Activated CD4-positive, alpha-beta memory T cell treated with anti-CD3 and anti-CD28 coated beads, Interleukin-2, amount 10 ng/mL, durations not matched to agents 7 days and 5 days (primary cell): ENCODE measurements around the gene LDLRAD3. TPM values are rescaled to one million over a fixed set of nuclear protein-coding genes. Genes with fewer than 3 reads are reported as not detected.

Experiments used
- CTCF ChIA-PET: fragments of 350-600 bp; sonication (Branson Sonifier 250); formaldehyde crosslinking; loops from one replicate; lab custom pipeline; 2021; ENCODE audit warnings: antibody characterized with exemption, inconsistent platforms; lab: Charles Lee
- POLR2A ChIA-PET: fragments of 350-600 bp; sonication (Branson Sonifier 250); formaldehyde crosslinking; loops from one replicate; lab custom pipeline; 2021; ENCODE audit warnings: antibody characterized with exemption; lab: Charles Lee
- DNase-seq: peaks from one replicate; pipeline ENCODE4 v3.0.0-alpha.2; 2020
- H3K27ac Mint-ChIP-seq: one replicate; pipeline ENCODE4 v1.8.0; 2021; ENCODE audit warnings: mild to moderate bottlenecking, mixed read lengths
- H3K27me3 Mint-ChIP-seq: one replicate; pipeline ENCODE4 v1.8.0; 2021; ENCODE audit warnings: mixed read lengths
- H3K36me3 Mint-ChIP-seq: one replicate; pipeline ENCODE4 v1.8.0; 2021; ENCODE audit warnings: low read depth, mixed read lengths
- H3K4me1 Mint-ChIP-seq: one replicate; pipeline ENCODE4 v1.8.0; 2021; ENCODE audit warnings: mixed read lengths
- H3K4me3 Mint-ChIP-seq: one replicate; pipeline ENCODE4 v1.8.0; 2021; ENCODE audit warnings: mild to moderate bottlenecking, mixed read lengths
- H3K9me3 Mint-ChIP-seq: one replicate; pipeline ENCODE4 v1.8.0; 2021; ENCODE audit warnings: mixed read lengths
- total RNA-seq, 2 experiments: library from RNA; stranded (reverse); gene quantifications; one replicate each; pipeline ENCODE4 v1.2.3, GENCODE V29; 2021

The LDLRAD3 gene
- total RNA-seq, 2 experiments from 2014 or later: not detected

DNA sequence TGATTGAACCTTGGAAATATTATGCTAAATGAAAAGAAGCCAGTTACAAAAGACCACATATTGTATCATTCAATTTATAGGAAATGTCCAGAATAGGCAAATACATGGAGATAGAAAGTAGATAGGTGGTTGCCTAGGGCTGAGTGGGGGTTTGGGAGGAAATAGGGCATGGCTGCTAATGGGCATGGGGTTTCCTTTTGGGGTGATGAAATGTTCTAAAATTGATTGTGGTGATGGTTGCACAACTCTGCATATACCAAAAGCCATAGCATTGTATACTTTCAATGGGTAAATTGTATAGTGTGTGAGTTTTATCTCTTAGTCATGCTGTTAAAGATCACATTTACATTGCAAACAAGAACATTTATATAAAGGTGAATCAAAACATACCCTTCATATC is 48.7 kb downstream of the LDLRAD3 start:
- CTCF ChIA-PET: no interaction called here
- DNase-seq: no peak
- POLR2A ChIA-PET: no interaction called here
- Mint-ChIP-seq H3K27ac (no peak overlapping the region), H3K27me3 (peaks cover 5% of the 10 kb centered on the region), H3K9me3 (no peaks in the 10 kb centered on the region), H3K4me1 (peaks cover 1% of the 10 kb centered on the region), H3K36me3 (no peaks in the 10 kb centered on the region), H3K4me3 (no peak overlapping the region)

DNA sequence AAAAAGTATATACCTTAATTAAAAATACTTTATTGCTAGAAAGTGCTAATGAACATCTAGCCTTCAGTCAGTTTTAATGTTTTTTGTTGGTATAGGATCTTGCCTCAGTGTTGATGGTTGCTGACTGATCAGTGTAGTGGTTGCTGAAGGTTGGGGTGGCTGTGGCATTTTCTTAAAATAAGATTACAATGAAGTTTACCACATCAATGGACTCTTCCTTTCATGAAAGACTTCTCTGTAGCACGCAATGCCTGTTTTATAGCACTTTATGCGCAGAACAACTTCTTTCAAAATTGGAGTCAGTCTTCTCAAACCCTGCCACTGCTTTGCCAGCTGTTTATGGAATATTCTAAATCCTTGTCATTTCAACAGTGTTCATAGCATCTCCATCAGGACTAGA is 50.6 kb downstream of the LDLRAD3 start:
- CTCF ChIA-PET: no interaction called here
- DNase-seq: no peak
- H3K27ac Mint-ChIP-seq: no peak overlapping the region

DNA sequence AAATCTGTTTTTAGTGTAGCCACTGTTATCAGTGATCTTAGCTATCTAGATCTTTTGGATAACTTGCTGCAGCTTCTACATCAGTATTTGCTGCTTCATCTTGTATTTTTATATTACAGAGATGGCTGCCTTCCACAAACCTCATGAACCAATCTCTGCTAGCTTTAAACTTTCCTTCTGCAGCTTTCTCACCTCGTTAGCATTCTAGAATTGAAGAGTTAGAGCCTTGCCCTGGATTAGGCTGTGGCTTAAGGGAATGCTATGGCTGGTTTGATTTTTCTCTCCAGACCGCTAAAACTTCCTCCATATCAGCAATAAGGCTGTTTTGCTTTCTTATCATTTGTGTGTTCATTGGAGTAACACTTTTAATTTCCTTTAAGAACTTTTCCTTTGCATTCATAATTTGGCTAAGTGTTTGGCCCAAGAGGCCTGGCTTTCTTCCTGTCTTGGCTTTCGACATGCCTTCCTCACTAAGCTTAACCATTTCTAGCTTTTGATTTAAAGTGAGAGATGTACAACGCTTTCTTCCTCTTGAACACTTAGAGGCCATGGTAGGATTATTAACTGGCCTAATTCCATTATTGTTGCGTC is 51.9 kb downstream of the LDLRAD3 start:
- ChIA-PET CTCF (no interaction called here), POLR2A (no interaction called here)
- H3K36me3 Mint-ChIP-seq: no peaks in the 10 kb centered on the region
- H3K27me3 Mint-ChIP-seq: peaks cover 1% of the 10 kb centered on the region
- H3K4me3 Mint-ChIP-seq: no peak overlapping the region
- H3K27ac Mint-ChIP-seq: no peak overlapping the region
- peaks cover 1% of the 10 kb centered on the region for H3K4me1 Mint-ChIP-seq
- no peak for DNase-seq
- H3K9me3 Mint-ChIP-seq: no peaks in the 10 kb centered on the region

More for the DNA sequence above, 50.6 kb downstream of the LDLRAD3 start:
- POLR2A ChIA-PET: no interaction called here
- Mint-ChIP-seq H3K4me3 (no peak overlapping the region), H3K27me3 (peaks cover 5% of the 10 kb centered on the region), H3K9me3 (no peaks in the 10 kb centered on the region), H3K4me1 (peaks cover 1% of the 10 kb centered on the region), H3K36me3 (no peaks in the 10 kb centered on the region)

DNA sequence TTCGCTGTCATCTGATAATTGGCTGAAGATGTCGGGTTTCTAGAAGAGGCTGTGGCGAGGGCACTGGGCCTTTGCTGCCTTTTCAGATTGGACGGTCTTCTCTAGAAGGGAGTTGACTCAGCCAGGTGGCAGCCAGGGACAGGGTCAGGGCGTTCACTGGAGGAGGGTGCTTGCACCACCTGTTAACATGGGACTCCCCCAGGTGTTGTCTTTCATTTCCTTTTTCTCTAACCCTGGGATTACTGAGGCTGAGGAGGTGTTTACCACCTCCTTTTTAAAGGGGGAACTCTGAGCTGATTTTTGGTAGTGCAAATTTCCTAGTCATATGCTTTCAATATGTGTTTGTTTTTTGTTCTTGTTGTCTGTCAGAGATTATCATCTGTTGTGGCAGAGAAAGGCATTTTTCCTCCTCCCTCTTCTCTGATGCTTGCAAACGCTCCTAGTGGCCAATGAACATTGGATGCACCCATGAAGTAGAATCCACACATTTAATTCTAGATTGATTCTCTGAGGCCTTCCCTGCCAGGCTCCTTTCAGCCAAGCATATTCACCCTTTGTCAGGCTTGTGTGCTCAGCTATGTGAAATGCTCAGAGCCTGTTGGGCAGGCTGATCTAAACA is 54.1 kb downstream of the LDLRAD3 start:
- H3K36me3 Mint-ChIP-seq: no peaks in the 10 kb centered on the region
- CTCF ChIA-PET: no interaction called here
- H3K9me3 Mint-ChIP-seq: no peaks in the 10 kb centered on the region
- H3K4me3 Mint-ChIP-seq: no peak overlapping the region
- DNase-seq: no peak
- POLR2A ChIA-PET: no interaction called here
- H3K27me3 Mint-ChIP-seq: peaks cover 1% of the 10 kb centered on the region
- H3K4me1 Mint-ChIP-seq: peaks cover 1% of the 10 kb centered on the region
- H3K27ac Mint-ChIP-seq: no peak overlapping the region

DNA sequence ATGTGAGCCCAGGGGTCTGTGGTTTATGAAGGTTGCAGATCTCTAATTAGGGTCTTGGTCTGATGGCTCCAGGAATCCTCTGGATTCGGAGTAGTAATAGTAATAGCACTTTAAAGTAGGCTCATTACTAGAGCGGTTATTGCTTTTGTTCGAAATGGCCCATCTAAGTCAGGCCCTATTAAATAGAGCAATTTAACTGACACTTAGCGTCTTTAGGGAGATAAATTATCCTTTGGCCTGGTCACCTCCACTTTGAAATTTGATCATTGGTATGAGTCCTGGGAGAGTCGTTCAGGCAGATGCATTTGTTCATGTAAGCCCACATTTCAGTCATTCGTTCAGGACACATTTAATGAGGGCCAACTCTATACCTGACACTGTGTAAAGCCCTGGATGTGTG is 54.8 kb downstream of the LDLRAD3 start:
- peaks cover 1% of the 10 kb centered on the region for H3K27me3 Mint-ChIP-seq
- ChIA-PET CTCF (no interaction called here), POLR2A (no interaction called here)
- no peaks in the 10 kb centered on the region for H3K9me3 Mint-ChIP-seq
- no peak overlapping the region for H3K4me3 Mint-ChIP-seq
- H3K27ac Mint-ChIP-seq: no peak overlapping the region
- DNase-seq: no peak
- H3K36me3 Mint-ChIP-seq: no peaks in the 10 kb centered on the region
- H3K4me1 Mint-ChIP-seq: peaks cover 1% of the 10 kb centered on the region

DNA sequence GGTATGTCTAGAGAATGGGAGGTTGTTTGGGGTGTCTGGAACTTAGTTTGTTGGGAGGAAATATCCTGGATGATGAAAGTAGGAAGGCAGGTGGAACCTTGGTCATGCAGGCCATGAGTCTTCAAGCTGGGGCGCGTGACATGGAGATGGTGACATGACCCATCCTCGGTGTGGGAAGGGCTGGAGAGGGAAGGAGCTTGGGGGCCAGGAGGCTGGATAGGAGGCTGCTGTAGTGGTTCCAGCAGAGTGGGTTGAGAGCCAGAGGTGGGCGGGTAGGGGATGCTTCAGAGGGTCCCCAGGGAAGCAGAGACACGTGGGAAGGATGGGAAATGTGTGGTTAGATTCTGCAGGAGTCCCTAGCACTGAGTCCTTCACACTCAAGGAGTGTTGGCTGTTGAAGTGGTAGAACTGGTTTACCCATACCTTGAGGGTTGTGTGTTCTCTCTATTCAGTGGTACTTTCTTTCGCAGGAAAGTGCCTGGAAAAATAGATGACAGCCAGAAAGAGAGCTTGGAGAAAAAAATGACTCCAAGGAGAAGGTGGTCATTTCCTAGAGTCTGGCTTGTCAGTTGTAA is 56.8 kb downstream of the LDLRAD3 start:
- Mint-ChIP-seq H3K36me3 (no peaks in the 10 kb centered on the region), H3K27me3 (no peaks in the 10 kb centered on the region), H3K4me3 (no peak overlapping the region), H3K9me3 (no peaks in the 10 kb centered on the region), H3K27ac (no peak overlapping the region), H3K4me1 (no peaks in the 10 kb centered on the region)
- CTCF ChIA-PET: no interaction called here
- POLR2A ChIA-PET: no interaction called here
- DNase-seq: no peak

DNA sequence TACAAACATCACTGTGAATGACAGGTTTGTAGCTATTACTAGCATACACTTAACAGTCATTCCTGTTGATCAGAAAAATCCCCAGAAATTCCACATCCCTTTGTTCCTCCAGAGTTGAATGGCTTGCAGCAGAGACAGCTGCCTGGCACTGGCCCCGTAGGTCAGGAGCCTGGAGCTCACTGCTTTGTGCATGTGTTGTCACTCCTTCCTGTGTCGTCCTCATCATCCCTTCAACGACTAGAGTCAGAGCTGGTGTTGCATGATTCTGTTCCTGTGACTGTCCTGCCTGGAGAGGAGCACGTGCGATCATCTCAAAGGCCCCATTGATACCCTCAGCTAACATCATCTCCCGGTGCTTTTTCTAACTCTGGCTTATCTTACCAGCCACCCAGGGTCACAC is 58.3 kb downstream of the LDLRAD3 start:
- no peak overlapping the region for H3K4me3 Mint-ChIP-seq
- H3K4me1 Mint-ChIP-seq: no peaks in the 10 kb centered on the region
- no peaks in the 10 kb centered on the region for H3K36me3 Mint-ChIP-seq
- ChIA-PET POLR2A (no interaction called here), CTCF (interaction anchor here (1.5 kb wide), 1 partner anchor 180 kb away, joined by 4 read pairs; no protein-coding TSS in a partner anchor)
- no peak for DNase-seq
- no peaks in the 10 kb centered on the region for H3K27me3 Mint-ChIP-seq
- no peak overlapping the region for H3K27ac Mint-ChIP-seq
- H3K9me3 Mint-ChIP-seq: no peaks in the 10 kb centered on the region

DNA sequence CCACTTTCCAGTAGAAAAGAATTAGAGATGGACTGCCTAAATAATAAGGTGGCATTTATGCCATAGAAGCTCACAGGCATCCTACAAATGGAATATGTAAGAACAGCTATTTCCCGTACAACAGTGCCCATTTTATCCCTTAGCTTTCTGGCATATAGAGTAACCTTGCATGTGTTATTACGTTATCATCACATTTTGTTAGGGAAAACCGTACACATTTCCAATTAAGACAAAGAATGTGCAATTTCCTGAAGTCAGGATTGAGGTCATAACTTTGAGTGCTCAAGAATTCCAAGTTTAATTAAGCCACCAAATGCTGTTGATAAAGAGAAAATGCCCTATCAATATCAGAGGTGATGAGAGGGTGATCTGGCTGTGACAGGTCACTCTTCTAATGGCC is 58.9 kb downstream of the LDLRAD3 start:
- POLR2A ChIA-PET: no interaction called here

DNA sequence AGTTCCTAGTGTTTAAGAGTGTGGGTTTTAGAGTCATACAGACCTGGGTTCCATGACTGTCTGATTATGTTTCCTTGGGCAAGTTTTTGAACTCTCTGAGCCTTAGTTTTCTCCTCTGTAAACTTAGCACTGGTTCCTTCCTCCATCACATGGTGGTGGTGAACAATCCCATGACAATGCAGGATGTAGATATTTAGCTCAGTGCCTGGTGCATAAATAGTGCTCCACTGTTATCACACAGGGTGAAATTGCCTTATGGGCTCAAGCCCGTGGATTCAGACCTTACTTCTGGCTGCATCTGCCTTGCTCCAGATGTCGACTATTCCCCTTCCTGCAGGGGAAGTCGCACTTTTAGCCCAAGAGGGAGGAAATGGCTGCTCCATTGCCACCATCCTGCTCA is 62.7 kb downstream of the LDLRAD3 start:
- H3K4me1 Mint-ChIP-seq: no peaks in the 10 kb centered on the region
- H3K36me3 Mint-ChIP-seq: no peaks in the 10 kb centered on the region
- ChIA-PET CTCF (no interaction called here), POLR2A (no interaction called here)
- H3K27ac Mint-ChIP-seq: no peak overlapping the region
- no peak for DNase-seq
- no peaks in the 10 kb centered on the region for H3K27me3 Mint-ChIP-seq
- no peak overlapping the region for H3K4me3 Mint-ChIP-seq
- no peaks in the 10 kb centered on the region for H3K9me3 Mint-ChIP-seq

More for the DNA sequence above, 58.9 kb downstream of the LDLRAD3 start:
- H3K27ac Mint-ChIP-seq: no peak overlapping the region
- no peak overlapping the region for H3K4me3 Mint-ChIP-seq
- H3K36me3 Mint-ChIP-seq: no peaks in the 10 kb centered on the region
- no peaks in the 10 kb centered on the region for H3K27me3 Mint-ChIP-seq
- H3K9me3 Mint-ChIP-seq: no peaks in the 10 kb centered on the region
- no peak for DNase-seq
- H3K4me1 Mint-ChIP-seq: no peaks in the 10 kb centered on the region
- CTCF ChIA-PET: interaction anchor here (1.5 kb wide), 1 partner anchor 181 kb away, joined by 4 read pairs; no protein-coding TSS in a partner anchor

DNA sequence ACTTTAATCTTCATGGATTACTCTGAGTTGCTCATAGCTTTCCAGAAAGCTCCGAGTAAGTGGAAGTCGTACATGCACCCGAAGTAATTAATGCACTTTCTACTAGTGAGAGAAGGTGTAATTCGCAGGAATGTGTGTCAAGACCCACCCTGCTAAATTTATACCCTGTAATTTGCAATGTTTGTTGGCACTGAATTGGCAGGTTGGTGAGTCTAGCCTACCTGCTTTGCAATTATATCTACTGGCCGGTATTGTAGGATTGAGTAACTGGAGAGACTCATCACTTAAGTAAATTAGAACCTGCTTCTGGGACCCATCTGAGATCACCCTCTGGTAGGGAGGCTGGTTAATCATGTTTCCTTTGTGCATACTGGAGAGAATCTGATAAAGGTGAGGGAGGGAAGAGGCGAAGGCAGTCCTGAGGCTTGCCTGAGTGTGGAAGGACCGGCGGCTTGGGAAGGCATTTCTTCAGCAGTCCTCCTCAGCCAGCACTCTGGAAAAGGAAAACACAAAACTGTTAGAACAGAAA is 63.3 kb downstream of the LDLRAD3 start:
- DNase-seq: no peak
- H3K4me1 Mint-ChIP-seq: no peaks in the 10 kb centered on the region
- H3K36me3 Mint-ChIP-seq: no peaks in the 10 kb centered on the region
- no peaks in the 10 kb centered on the region for H3K9me3 Mint-ChIP-seq
- no peak overlapping the region for H3K27ac Mint-ChIP-seq
- H3K4me3 Mint-ChIP-seq: no peak overlapping the region
- CTCF ChIA-PET: no interaction called here
- POLR2A ChIA-PET: no interaction called here
- H3K27me3 Mint-ChIP-seq: no peaks in the 10 kb centered on the region

DNA sequence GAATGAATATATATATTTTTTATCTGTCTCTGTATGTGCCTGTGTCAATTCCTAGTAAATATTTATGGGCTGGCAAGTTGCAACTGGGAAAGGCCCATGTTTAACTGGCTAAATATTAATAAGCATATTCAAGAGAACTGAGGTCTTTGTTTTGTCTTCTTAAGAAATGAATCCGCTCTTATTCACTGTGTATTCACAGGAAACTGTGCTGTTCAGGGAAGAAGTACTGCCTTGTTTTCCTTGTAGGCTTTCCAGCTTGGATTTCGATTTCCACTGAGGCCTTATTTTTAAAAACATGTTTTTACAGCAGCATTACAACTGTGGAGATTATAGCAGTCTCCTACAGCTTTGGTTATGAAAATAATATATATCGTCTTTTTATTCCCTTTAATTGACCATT is 64.7 kb downstream of the LDLRAD3 start:
- no peak for DNase-seq
- H3K9me3 Mint-ChIP-seq: no peaks in the 10 kb centered on the region
- no peak overlapping the region for H3K4me3 Mint-ChIP-seq
- POLR2A ChIA-PET: no interaction called here
- no peaks in the 10 kb centered on the region for H3K27me3 Mint-ChIP-seq
- H3K36me3 Mint-ChIP-seq: no peaks in the 10 kb centered on the region
- H3K27ac Mint-ChIP-seq: no peak overlapping the region
- CTCF ChIA-PET: no interaction called here
- no peaks in the 10 kb centered on the region for H3K4me1 Mint-ChIP-seq

DNA sequence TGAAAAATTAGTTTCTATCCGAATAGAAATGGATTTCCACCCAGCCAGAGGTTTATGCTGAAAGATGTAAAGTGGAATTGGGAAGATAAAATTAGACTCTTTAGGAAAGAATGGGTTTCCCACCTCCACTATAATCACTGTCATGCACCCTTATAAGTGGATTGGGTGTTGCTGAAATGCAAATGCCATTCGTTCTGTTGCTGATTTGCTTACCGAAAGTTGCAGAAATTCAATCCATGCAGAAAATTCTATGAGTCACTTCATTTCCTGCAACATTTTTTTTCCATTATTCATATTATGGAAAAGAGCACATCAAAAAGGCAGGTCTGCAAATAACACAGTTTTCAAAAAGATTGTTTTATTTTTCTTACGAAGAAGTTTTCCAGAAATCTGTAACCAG is 65.6 kb downstream of the LDLRAD3 start:
- ChIA-PET POLR2A (no interaction called here), CTCF (no interaction called here)
- Mint-ChIP-seq H3K27ac (no peak overlapping the region), H3K36me3 (no peaks in the 10 kb centered on the region), H3K27me3 (no peaks in the 10 kb centered on the region), H3K4me1 (no peaks in the 10 kb centered on the region), H3K9me3 (no peaks in the 10 kb centered on the region), H3K4me3 (no peak overlapping the region)
- DNase-seq: no peak

DNA sequence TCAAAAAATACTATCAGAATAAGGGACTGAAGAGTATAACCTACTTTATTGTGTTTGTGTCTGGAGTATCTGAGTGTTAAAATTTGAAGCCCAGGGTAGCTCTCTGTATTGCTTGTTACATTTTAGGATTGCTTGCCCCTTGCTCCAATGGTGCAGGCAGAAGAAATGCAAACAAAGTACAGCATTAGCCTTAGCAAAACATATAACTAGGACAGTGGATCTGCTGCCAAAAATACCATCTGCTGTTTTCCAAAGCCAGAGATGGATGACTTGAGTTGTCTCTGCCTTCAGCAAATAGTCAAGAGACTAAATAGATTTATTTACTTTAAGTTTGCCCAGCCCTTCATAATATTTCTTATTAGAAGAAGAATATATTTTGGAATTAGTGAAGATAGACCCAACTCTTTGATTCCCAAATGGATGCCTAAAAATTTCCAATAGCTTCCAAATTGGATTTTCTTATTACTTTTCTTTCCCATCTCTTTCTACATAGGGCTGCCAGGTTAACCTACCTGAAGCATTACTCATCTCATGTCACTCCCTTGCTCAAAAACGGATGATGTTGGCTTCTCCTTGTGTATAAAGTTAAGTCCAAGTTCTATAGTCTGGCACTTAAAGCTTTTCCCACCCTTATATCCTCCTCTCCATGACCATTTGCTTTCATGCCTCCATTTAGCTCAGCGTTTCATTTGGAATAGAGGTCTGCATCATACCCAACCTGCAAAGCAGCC is 66.3 kb downstream of the LDLRAD3 start:
- H3K27ac Mint-ChIP-seq: no peak overlapping the region
- CTCF ChIA-PET: no interaction called here
- H3K4me3 Mint-ChIP-seq: no peak overlapping the region

More for the DNA sequence above, 66.3 kb downstream of the LDLRAD3 start:
- POLR2A ChIA-PET: no interaction called here
- Mint-ChIP-seq H3K36me3 (no peaks in the 10 kb centered on the region), H3K4me1 (no peaks in the 10 kb centered on the region), H3K9me3 (no peaks in the 10 kb centered on the region), H3K27me3 (no peaks in the 10 kb centered on the region)
- DNase-seq: no peak
